Epithelial cell of proximal tubule (primary cell): ENCODE measurements around the gene ARHGEF17. TPM values are rescaled to one million over a fixed set of nuclear protein-coding genes. Genes with fewer than 3 reads are reported as not detected.

Experiments used
- DNase-seq: peaks from one replicate; pipeline ENCODE4 v3.0.0-alpha.2; 2011; ENCODE audit warnings: low read depth
- H3K4me3 ChIP-seq: 2 replicates; pipeline ENCODE4 v1.5.1; 2011; ENCODE audit warnings: low read depth, mild to moderate bottlenecking, low read length
- total RNA-seq: library from RNA; depleted of rRNA; stranded (reverse); fragments of >200 nt; gene quantifications from 2 replicates; pipeline ENCODE4 v1.2.3, GENCODE V29; 2015
- TF ChIP-seq, protein P1 (sequence below): conservative IDR thresholded peaks from 2 replicates; pipeline ENCODE4 v1.5.1; 2012; ENCODE audit warnings: low read depth, mild to moderate bottlenecking, low read length

Gene ARHGEF17
- total RNA-seq, 1 donor from 2014 or later: 26.4 TPM

DNA sequence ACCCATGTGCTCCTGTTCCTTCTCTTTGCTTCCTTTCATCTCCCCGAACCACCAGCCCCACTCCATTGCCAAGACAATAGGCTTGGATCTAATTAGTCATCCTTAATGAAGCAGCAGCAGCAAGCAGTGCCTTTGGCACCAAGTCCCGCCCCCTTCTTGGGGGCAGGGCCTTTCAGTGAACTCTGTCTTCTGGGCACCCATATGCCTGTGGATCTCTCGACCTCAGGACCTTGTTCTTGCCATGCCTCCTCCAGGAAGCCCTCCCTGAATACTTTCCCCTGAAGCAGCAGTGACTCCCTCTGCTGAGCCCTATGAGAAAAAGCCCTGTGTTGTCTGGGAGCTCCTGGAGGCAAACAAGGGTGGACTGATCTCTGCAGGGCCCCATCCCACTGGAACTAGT, 32.1 kb downstream of the ARHGEF17 start:
- no peak overlapping the region for H3K4me3 ChIP-seq
- no peak for DNase-seq
- TF ChIP-seq, protein P1, sequence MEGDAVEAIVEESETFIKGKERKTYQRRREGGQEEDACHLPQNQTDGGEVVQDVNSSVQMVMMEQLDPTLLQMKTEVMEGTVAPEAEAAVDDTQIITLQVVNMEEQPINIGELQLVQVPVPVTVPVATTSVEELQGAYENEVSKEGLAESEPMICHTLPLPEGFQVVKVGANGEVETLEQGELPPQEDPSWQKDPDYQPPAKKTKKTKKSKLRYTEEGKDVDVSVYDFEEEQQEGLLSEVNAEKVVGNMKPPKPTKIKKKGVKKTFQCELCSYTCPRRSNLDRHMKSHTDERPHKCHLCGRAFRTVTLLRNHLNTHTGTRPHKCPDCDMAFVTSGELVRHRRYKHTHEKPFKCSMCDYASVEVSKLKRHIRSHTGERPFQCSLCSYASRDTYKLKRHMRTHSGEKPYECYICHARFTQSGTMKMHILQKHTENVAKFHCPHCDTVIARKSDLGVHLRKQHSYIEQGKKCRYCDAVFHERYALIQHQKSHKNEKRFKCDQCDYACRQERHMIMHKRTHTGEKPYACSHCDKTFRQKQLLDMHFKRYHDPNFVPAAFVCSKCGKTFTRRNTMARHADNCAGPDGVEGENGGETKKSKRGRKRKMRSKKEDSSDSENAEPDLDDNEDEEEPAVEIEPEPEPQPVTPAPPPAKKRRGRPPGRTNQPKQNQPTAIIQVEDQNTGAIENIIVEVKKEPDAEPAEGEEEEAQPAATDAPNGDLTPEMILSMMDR: no peak

DNA sequence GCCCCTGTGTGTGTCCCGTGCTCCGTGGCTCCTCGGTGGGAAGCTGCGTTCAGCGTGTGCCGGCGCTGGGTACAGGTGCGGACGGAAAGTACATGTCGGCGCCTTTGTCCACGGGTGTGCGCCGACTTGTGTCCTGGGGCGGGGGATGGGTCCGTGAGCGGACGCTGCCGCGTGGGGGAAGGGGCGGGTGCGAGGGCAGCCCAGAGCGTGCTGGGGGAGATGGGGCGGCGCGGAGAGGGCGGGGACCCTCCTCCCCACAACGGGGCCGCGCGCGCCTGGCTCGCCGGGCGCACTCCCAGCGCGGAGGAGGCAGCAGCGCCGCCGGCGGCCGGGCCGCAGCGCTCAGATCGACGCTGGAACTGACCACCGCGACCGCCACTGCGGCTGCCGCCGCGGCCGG, 34.6 kb downstream of the ARHGEF17 start:
- TF ChIP-seq, protein P1: no peak
- DNase-seq: no peak
- H3K4me3 ChIP-seq: peak overlapping the region; percentile 10

DNA sequence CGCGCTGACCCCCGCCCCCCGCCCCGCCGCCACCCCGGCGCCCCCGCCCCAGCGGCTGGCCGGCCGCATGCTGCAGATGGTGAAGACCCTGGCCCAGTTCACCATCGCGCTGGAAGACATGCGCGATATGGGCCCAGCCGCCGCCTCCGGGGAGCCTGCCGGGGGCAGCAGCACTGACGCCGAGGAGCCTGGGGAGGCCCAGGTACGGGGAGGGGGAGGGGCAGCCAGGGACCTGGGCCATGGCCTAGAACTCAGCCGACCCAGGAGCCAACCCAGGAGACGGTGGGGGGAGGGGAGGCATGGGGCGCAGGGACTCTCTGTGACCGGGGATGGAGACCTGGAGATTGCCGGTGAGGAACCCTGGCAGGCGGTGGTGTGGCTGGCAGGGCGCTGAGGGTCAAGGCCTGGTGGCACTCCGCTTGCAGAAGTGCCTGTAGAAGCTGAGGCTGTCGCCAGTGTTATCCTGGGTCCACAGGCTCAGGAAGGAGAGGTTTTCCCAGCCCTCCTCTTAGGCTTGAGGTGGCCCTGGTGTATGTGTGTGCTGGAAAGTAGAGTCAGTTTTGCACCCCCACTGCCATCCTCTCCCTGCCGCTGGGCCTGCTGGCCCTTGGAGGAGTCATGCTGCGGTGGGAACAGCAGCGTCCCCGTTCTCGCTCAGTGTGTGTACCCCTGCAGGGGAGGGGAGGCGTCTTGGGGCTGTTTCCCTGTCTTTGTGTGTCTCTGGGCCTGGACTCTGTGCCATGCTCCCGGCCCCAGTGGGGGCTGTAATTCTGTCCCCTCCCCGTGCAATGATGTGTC, 35.2 kb downstream of the ARHGEF17 start:
- peak overlapping the region; percentile 11 for H3K4me3 ChIP-seq
- TF ChIP-seq, protein P1: no peak
- DNase-seq: no peak

DNA sequence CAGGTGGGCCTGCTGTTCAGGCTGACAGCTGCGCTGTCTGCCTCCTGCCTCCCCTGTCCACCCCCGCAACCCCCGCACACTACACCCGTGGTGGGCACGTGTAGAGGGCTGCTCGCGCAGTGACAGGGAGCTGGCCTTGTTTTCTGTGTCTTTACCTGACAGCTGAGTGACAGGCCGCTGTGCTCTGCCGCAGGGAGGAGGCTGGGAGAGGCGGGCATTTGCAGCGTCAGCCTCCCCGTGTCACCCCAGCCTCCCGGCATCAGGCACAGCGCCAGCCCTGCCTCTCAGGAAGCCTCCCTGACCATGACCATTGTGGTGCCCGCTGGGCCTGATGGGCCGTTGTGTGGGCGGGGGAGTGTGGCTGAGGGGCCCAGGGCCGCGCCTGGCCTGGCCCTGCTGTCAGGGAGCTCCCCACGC, 36.1 kb downstream of the ARHGEF17 start:
- TF ChIP-seq, protein P1: no peak
- H3K4me3 ChIP-seq: no peak overlapping the region
- DNase-seq: no peak

DNA sequence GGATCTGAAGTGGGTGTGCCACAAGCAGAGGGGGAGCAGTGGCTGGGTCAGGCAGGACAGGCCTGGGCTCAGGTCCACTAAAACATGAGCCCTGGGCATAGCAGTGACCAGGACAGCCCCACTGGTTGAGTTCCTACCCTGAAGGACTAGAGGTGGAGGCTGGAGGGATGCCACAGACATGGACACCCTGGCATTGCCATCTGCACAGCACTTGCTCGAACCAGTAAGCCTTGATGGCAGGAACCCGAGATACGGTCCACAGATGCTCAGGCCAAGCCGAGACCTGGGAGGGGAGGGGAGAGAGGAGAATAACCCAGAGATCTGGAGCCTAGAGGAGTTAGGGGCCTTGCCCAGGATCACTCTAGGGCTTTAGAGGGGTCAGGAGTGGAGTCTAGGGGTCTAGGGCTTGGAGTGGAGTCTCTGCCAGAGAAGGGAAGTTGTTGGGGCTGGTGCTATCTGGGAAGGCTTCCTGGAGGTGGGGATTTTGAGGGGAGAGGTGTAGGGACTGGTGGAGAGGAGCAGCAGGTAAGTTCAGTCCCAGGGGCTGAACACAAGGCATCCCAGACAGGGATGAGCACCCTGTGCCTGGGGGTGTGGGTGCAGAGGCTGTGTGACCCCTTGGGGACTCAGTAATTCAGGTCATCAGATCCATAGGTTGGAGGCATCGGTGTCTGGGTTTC, 37.5 kb downstream of the ARHGEF17 start:
- TF ChIP-seq, protein P1: no peak
- H3K4me3 ChIP-seq: no peak overlapping the region
- DNase-seq: no peak

DNA sequence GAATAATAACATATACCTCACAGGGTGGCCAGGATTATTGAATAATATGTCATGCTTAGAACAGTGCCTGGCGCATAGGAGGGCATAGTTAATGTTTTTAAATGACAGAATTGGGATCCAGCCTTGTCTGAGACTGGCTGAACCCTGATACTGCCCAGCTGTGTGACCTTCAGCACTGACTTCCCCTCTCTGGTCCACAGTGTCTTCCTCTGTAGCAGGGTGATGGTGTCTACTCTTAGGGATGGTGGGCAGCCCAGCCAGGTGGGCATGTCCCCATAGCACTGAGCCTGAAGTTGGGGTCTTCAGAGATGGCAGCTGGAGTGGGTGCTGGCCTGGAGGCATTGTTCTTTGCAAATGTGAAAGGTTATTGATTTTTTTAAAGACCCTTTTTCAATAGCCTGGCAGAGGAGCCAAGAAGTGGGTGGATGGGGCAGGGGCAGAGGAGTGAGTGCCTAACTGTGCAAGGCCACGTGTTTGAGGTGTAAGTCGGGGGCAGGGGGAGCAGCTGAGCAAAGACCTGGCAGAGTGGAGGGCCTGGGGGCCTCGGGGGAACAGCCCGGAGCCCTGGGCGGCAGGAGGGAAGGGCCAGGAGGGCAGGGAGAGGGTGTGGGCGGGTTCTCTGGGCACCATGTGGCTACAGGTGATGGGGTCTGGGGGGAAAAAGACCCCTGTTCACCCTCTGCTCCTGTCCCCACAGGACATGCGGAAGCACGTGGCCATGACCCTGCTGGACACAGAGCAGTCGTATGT, 38.3 kb downstream of the ARHGEF17 start:
- no peak overlapping the region for H3K4me3 ChIP-seq
- TF ChIP-seq, protein P1: no peak
- DNase-seq: no peak
